Thyroid gland (tissue), 4 donors: Measurements from ENCODE around the gene SCUBE2.

Experiments used
- POLR2A ChIP-seq, 2 donors: fragments of 450-650 bp; IDR thresholded peaks; one replicate each; pipeline ENCODE4 v1.6.1; 2017; ENCODE audit warnings: antibody characterized with exemption in 2 of 2, mild to moderate bottlenecking in 2 of 2, moderate library complexity in 1 of 2
- TF ChIP-seq, protein P1 (sequence below), 6 experiments: fragments of 200-600 bp in 3 of 6; fragments of 450-650 bp in 3 of 6; sonication (generic) in 3 of 6; IDR thresholded peaks; one replicate each; pipeline ENCODE4 v1.5.1; 2016 to 2019; ENCODE audit warnings: antibody characterized with exemption in 6 of 6, mild to moderate bottlenecking in 2 of 6, inconsistent platforms in 1 of 6, moderate library complexity in 1 of 6

- TF ChIP-seq, protein P1, sequence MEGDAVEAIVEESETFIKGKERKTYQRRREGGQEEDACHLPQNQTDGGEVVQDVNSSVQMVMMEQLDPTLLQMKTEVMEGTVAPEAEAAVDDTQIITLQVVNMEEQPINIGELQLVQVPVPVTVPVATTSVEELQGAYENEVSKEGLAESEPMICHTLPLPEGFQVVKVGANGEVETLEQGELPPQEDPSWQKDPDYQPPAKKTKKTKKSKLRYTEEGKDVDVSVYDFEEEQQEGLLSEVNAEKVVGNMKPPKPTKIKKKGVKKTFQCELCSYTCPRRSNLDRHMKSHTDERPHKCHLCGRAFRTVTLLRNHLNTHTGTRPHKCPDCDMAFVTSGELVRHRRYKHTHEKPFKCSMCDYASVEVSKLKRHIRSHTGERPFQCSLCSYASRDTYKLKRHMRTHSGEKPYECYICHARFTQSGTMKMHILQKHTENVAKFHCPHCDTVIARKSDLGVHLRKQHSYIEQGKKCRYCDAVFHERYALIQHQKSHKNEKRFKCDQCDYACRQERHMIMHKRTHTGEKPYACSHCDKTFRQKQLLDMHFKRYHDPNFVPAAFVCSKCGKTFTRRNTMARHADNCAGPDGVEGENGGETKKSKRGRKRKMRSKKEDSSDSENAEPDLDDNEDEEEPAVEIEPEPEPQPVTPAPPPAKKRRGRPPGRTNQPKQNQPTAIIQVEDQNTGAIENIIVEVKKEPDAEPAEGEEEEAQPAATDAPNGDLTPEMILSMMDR (IDR thresholded peaks at IDR 0.05): no peak
- no peak for TF ChIP-seq POLR2A (IDR thresholded peaks at IDR 0.05)
Measured at GRCh38 chr11:9082575-9082974, 8.8 kb downstream of the SCUBE2 start.
